A673 (cell line): ENCODE results near the gene SCRT2.

Experiments used
- CTCF ChIP-seq: fragments of 300-800, 200-600 bp; sonication (generic); conservative IDR thresholded peaks from 2 replicates; pipeline ENCODE4 v1.5.1; 2017; ENCODE audit warnings: low read depth, mild to moderate bottlenecking, antibody characterized with exemption, low read length, moderate library complexity, mixed read lengths
- EZH2 ChIP-seq: fragments of 200-600 bp; sonication (generic); IDR thresholded peaks from 2 replicates; pipeline ENCODE4 v1.6.1; 2017; ENCODE audit warnings: borderline replicate concordance, low read depth, mild to moderate bottlenecking, mixed read lengths, antibody characterized with exemption, low read length; ENCODE audit not compliant: poor library complexity, severe bottlenecking

- TF ChIP-seq CTCF (no peak), EZH2 (no peak)
These were observed 4.2 kb downstream of the SCRT2 start for GRCh38 chr20:671252-672030.
